Caco-2 (cell line): ENCODE results near the gene HOXD8. TPM values are rescaled to one million over a fixed set of nuclear protein-coding genes. Genes with fewer than 3 reads are reported as not detected.
A peak's percentile ranks its signal among the peaks of the same experiment; 100 is the strongest.

Experiments
- BruUV-seq: library from RNA; stranded (reverse); fragments of 400-500 nt; replicated peaks from 2 replicates; lab custom pipeline; 2021; lab: Mats Ljungman, UMichigan
- CTCF ChIA-PET: fragments of 300-600 bp; sonication (Branson Sonifier 250); formaldehyde crosslinking; loops from one replicate; lab custom pipeline; 2022; ENCODE audit warnings: antibody characterized with exemption; lab: Charles Lee
- POLR2A ChIA-PET: fragments of 300-600 bp; sonication (Branson Sonifier 250); formaldehyde crosslinking; loops from one replicate; lab custom pipeline; 2022; ENCODE audit warnings: antibody characterized with exemption; lab: Charles Lee
- DNase-seq, 2 experiments: peaks; one replicate each; pipeline versions ENCODE4 v3.0.0 to v3.0.0-alpha.2; 2020 to 2022
- H3K27me3 ChIP-seq: replicated peaks from 2 replicates; pipeline ENCODE4 v1.6.0; 2011; ENCODE audit warnings: low read length; ENCODE audit not compliant: control insufficient read depth, insufficient read depth
- H3K36me3 ChIP-seq: 2 replicates; pipeline ENCODE4 v1.5.1; 2011; ENCODE audit warnings: low read length; ENCODE audit not compliant: control insufficient read depth, insufficient read depth
- H3K4me1 ChIP-seq: fragments of 250-450 bp; sonication (Bioruptor Pico); 2 replicates; pipeline ENCODE4 v1.5.1; 2020; ENCODE audit warnings: mild to moderate bottlenecking
- H3K4me3 ChIP-seq: 2 replicates; pipeline ENCODE4 v1.5.1; 2011; ENCODE audit warnings: low read depth, mild to moderate bottlenecking, control low read depth, low read length
- H3K9me3 ChIP-seq: fragments of 250-450 bp; sonication (Bioruptor Pico); 2 replicates; pipeline ENCODE4 v1.5.1; 2020; ENCODE audit warnings: mild to moderate bottlenecking, moderate library complexity
- H3K27ac Mint-ChIP-seq: one replicate; pipeline ENCODE4 v1.8.0; 2022; ENCODE audit warnings: mixed read lengths; ENCODE audit not compliant: unreplicated experiment
- H3K27me3 Mint-ChIP-seq: one replicate; pipeline ENCODE4 v1.8.0; 2022; ENCODE audit warnings: mixed read lengths; ENCODE audit not compliant: insufficient read depth, unreplicated experiment
- H3K36me3 Mint-ChIP-seq: one replicate; pipeline ENCODE4 v1.8.0; 2022; ENCODE audit warnings: mild to moderate bottlenecking, mixed read lengths; ENCODE audit not compliant: insufficient read depth, unreplicated experiment
- H3K4me1 Mint-ChIP-seq: one replicate; pipeline ENCODE4 v1.8.0; 2022; ENCODE audit warnings: low read depth, mixed read lengths; ENCODE audit not compliant: unreplicated experiment
- H3K4me3 Mint-ChIP-seq: one replicate; pipeline ENCODE4 v1.8.0; 2022; ENCODE audit warnings: mild to moderate bottlenecking, moderate library complexity, mixed read lengths; ENCODE audit not compliant: unreplicated experiment
- H3K9me3 Mint-ChIP-seq: one replicate; pipeline ENCODE4 v1.8.0; 2022; ENCODE audit warnings: mixed read lengths; ENCODE audit not compliant: unreplicated experiment
- CTCF ChIP-seq, 2 experiments: fragments of 200-600 bp in 1 of 2; IDR thresholded peaks; 1 replicate in 1 of 2; 2 replicates in 1 of 2; pipeline versions ENCODE4 v1.5.1 to v1.8.0; 2011 to 2022; ENCODE audit warnings: antibody characterized with exemption in 1 of 2, control low read depth in 1 of 2, inconsistent platforms in 1 of 2, low read depth in 1 of 2, low read length in 1 of 2, mild to moderate bottlenecking in 1 of 2, moderate library complexity in 1 of 2; ENCODE audit not compliant: insufficient read depth in 1 of 2, severe bottlenecking in 1 of 2, unreplicated experiment in 1 of 2
- intact Hi-C: fragments of 100-400 bp; cut with micrococcal nuclease; formaldehyde crosslinking; loops from one replicate; pipeline ENCODE4 v1.10.0; 2022; ENCODE audit not compliant: unreplicated experiment
- total RNA-seq: library from RNA; stranded (reverse); gene quantifications from 2 replicates; pipeline ENCODE4 v1.2.3, GENCODE V29; 2022

The HOXD8 gene
- total RNA-seq, 1 experiment from 2014 or later = not detected

- POLR2A ChIA-PET = no interaction called here
- BruUV-seq = no TSS peak
- H3K27me3 Mint-ChIP-seq = peaks cover 64% of the 10 kb centered on the region
These were observed 11.6 kb upstream of the HOXD8 start for GRCh38 chr2:176117823-176118371.

GRCh38 chr2:176118601-176119339 is 10.7 kb upstream of the HOXD8 start:
- ChIA-PET CTCF (no interaction called here), POLR2A (no interaction called here)
- Mint-ChIP-seq H3K9me3 (no peaks in the 10 kb centered on the region), H3K27ac (no peak overlapping the region), H3K36me3 (no peaks in the 10 kb centered on the region), H3K4me3 (no peak overlapping the region), H3K4me1 (no peaks in the 10 kb centered on the region), H3K27me3 (peaks cover 62% of the 10 kb centered on the region)
- Histone ChIP-seq H3K36me3 (no peaks in the 10 kb centered on the region), H3K9me3 (no peaks in the 10 kb centered on the region), H3K4me3 (no peak overlapping the region), H3K4me1 (peaks cover 9% of the 10 kb centered on the region; the same call in 1 of the 2 replicates), H3K27me3 (peaks cover 11% of the 10 kb centered on the region)
- intact Hi-C loops = no loop called here
- peak in 1 of 2 experiments; percentile 46 for TF ChIP-seq CTCF (IDR thresholded peaks at IDR 0.05; ENCODE audit: insufficient read depth in 1 of 2, low read depth in 1 of 2, low read length in 1 of 2, severe bottlenecking in 1 of 2, unreplicated experiment in 1 of 2)
- BruUV-seq = no TSS peak
- no peak for DNase-seq

More at GRCh38 chr2:176117823-176118371, 11.6 kb upstream of the HOXD8 start:
- Histone ChIP-seq H3K9me3 (no peaks in the 10 kb centered on the region), H3K27me3 (peaks cover 8% of the 10 kb centered on the region), H3K4me3 (no peak overlapping the region), H3K4me1 (peaks cover 3% of the 10 kb centered on the region; the same call in 1 of the 2 replicates), H3K36me3 (no peaks in the 10 kb centered on the region)
- CTCF ChIA-PET = no interaction called here
- no peaks in the 10 kb centered on the region for H3K4me1 Mint-ChIP-seq
- no peak overlapping the region for H3K27ac Mint-ChIP-seq
- no peak for TF ChIP-seq CTCF (IDR thresholded peaks at IDR 0.05; ENCODE audit: insufficient read depth in 1 of 2, low read depth in 1 of 2, low read length in 1 of 2, severe bottlenecking in 1 of 2, unreplicated experiment in 1 of 2)
- H3K4me3 Mint-ChIP-seq = no peak overlapping the region
- no peaks in the 10 kb centered on the region for H3K36me3 Mint-ChIP-seq
- no peaks in the 10 kb centered on the region for H3K9me3 Mint-ChIP-seq
- intact Hi-C loops = no loop called here
- no peak for DNase-seq

- Mint-ChIP-seq H3K4me1 (no peaks in the 10 kb centered on the region), H3K27me3 (peaks cover 67% of the 10 kb centered on the region), H3K4me3 (no peak overlapping the region), H3K27ac (no peak overlapping the region), H3K9me3 (no peaks in the 10 kb centered on the region), H3K36me3 (no peaks in the 10 kb centered on the region)
- intact Hi-C loops = loop anchor here (10.0 kb wide), 2 partner anchors 264 to 694 kb away; no protein-coding TSS in a partner anchor
- ChIA-PET CTCF (interaction anchor here (0.6 to 2.2 kb wide), 3 partner anchors 9 to 534 kb away, joined by 3 to 7 read pairs (median 5); no protein-coding TSS in a partner anchor), POLR2A (no interaction called here)
- Histone ChIP-seq H3K4me3 (no peak overlapping the region), H3K9me3 (no peaks in the 10 kb centered on the region), H3K36me3 (no peaks in the 10 kb centered on the region), H3K27me3 (peaks cover 11% of the 10 kb centered on the region), H3K4me1 (peaks cover 9% of the 10 kb centered on the region; the same call in 1 of the 2 replicates)
- no peak for TF ChIP-seq CTCF (IDR thresholded peaks at IDR 0.05; ENCODE audit: insufficient read depth in 1 of 2, low read depth in 1 of 2, low read length in 1 of 2, severe bottlenecking in 1 of 2, unreplicated experiment in 1 of 2)
- BruUV-seq = no TSS peak
- DNase-seq = no peak
These were observed 8.9 kb upstream of the HOXD8 start for GRCh38 chr2:176120364-176121189.
